RWPE1 (cell line): ENCODE data around the gene LRRC27.

Experiments used
- CTCF ChIA-PET: fragments of 350-600 bp; sonication (Branson Sonifier 250); formaldehyde crosslinking; extraction: SDS; loops from one replicate; lab custom pipeline; 2021; lab: Yijun Ruan, JAX
- POLR2A ChIA-PET: fragments of 400-600 bp; formaldehyde crosslinking; extraction: SDS; loops from one replicate; lab custom pipeline; 2020; ENCODE audit warnings: antibody characterized with exemption; ENCODE audit not compliant: low non-redundant PET; lab: Yijun Ruan, JAX
- DNase-seq: peaks from one replicate; pipeline ENCODE4 v3.0.0; 2012; ENCODE audit warnings: low spot score
- H3K27ac ChIP-seq: fragments of 450-650 bp; 2 replicates; pipeline ENCODE4 v1.5.1; 2017
- TF ChIP-seq, protein P1 (sequence below): fragments of 450-650 bp; conservative IDR thresholded peaks from 2 replicates; pipeline ENCODE4 v1.5.1; 2017; ENCODE audit warnings: low read depth, mild to moderate bottlenecking

LRRC27 gene

GRCh38 chr10:132301371-132302330 is 30.3 kb upstream of the LRRC27 start:
- ChIA-PET CTCF (interaction anchor here (0.7 kb wide), 1 partner anchor 318 kb away, joined by 3 read pairs; no protein-coding TSS in a partner anchor), POLR2A (no interaction called here)
- no peak overlapping the region for H3K27ac ChIP-seq
- DNase-seq = no peak
- TF ChIP-seq, protein P1, sequence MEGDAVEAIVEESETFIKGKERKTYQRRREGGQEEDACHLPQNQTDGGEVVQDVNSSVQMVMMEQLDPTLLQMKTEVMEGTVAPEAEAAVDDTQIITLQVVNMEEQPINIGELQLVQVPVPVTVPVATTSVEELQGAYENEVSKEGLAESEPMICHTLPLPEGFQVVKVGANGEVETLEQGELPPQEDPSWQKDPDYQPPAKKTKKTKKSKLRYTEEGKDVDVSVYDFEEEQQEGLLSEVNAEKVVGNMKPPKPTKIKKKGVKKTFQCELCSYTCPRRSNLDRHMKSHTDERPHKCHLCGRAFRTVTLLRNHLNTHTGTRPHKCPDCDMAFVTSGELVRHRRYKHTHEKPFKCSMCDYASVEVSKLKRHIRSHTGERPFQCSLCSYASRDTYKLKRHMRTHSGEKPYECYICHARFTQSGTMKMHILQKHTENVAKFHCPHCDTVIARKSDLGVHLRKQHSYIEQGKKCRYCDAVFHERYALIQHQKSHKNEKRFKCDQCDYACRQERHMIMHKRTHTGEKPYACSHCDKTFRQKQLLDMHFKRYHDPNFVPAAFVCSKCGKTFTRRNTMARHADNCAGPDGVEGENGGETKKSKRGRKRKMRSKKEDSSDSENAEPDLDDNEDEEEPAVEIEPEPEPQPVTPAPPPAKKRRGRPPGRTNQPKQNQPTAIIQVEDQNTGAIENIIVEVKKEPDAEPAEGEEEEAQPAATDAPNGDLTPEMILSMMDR = no peak

DNA sequence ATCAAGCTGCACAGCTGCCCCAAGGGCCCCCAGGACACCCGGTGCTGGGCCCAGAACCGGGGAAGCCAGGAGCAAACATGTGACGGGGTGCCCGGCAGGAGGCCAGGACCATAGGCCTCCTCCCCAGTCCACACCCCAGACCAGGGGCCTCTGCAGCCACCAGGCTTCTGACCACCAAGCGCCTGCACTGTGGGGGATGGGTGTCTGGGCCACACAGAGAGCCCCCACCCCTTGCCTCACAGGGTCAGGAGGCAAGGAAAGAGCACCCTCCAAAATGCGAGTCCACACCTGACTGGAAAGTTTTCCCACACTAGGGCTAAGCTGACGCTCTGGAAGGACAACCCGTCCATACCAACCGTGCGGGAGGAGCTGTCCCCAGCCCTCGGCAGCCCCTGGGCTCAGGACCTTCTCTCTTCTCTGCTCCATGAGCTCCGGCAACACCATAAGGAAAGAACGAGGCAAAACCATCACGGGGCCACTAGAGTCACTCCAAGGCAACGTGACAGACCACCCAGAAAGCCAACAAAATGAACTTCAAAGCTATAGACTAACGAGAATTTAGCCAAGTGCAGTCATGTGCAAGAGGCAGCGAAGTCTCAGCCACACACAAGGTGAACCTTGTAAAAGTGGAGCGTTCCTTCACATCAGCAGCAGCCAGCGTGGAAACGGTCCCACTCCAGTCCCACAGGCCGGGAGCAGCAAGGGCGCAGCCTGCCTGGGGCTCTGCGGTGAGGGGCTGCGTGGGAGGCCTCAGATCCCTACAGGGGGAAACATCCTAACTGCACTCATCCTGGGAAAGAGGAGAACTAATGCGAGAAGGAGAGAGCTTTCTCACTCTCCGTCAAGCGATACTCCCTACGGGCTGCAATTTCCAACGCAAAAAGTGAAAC is 29.3 kb upstream of the LRRC27 start:
- no peak overlapping the region for H3K27ac ChIP-seq
- ChIA-PET POLR2A (no interaction called here), CTCF (interaction anchor here (0.7 kb wide), 1 partner anchor 317 kb away, joined by 3 read pairs; no protein-coding TSS in a partner anchor)
- DNase-seq = no peak
- TF ChIP-seq, protein P1 = no peak

- POLR2A ChIA-PET = no interaction called here
Measured at GRCh38 chr10:132303361-132304115, 28.5 kb upstream of the LRRC27 start.

DNA sequence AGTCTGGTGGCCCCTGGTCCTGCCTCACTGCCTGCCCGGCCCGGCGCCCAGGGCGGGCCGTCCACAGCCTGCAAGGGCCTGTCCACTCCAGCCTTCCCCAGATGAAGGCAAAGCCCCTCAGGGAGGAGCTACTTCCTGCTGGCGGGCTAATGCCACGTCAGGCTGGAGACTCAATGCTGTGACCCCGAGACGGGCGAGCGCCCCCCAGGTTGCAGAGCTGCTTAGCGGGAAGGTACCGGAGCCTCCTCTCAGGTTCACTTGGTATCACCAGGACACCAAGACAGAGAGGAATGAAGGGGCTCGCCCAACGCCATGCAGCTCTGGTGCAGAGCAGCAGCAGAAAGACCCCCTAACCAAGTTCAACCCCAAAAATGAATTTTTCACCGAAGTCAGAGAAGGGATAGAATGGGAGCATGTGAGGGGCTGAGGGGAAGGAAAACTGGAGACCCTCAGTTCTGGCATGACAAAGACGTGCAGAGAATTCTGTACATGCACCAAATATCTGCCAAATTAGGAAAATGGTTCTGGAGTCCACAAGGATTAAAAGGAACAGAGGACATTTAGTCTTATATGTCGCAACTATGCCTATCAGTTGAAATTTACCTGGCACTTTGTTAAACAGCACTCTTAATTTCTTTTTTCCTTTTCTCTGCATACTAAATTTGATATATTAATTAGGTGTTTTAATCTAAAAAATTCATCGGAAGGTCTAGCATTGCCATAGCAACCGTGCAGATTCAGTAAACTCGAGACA is 27.1 kb upstream of the LRRC27 start:
- TF ChIP-seq, protein P1 = no peak
- no peak for DNase-seq
- ChIA-PET CTCF (no interaction called here), POLR2A (interaction anchor here (0.6 kb wide), 1 partner anchor 15 kb away, joined by 3 read pairs; no protein-coding TSS in a partner anchor)
- no peak overlapping the region for H3K27ac ChIP-seq

More at GRCh38 chr10:132303361-132304115, 28.5 kb upstream of the LRRC27 start:
- TF ChIP-seq, protein P1 = no peak
- no peak overlapping the region for H3K27ac ChIP-seq
- DNase-seq = no peak
- CTCF ChIA-PET = no interaction called here

GRCh38 chr10:132305654-132306342 is 26.2 kb upstream of the LRRC27 start:
- POLR2A ChIA-PET = no interaction called here
- TF ChIP-seq, protein P1 = no peak
- H3K27ac ChIP-seq = no peak overlapping the region
- no peak for DNase-seq
- CTCF ChIA-PET = no interaction called here
